Right hindlimb (tissue), 1 donor: ENCODE data around the gene EXOC8.
"Not testable (repeated sequence)": the region's sequence is repeated elsewhere in the genome, so short reads cannot be mapped to it uniquely, and the experiment has no call there.

Source experiments
- DNase-seq: peaks from one replicate; pipeline ENCODE4 v3.0.0-alpha.2; 2018

EXOC8 gene

GRCh38 chr1:231348856-231349255 lies 11.2 kb upstream of the EXOC8 start:
- DNase-seq: not testable (repeated sequence)

GRCh38 chr1:231348442-231348841 lies 10.8 kb upstream of the EXOC8 start:
- DNase-seq: no peak

GRCh38 chr1:231347961-231348360 lies 10.3 kb upstream of the EXOC8 start:
- DNase-seq: no peak

DNA sequence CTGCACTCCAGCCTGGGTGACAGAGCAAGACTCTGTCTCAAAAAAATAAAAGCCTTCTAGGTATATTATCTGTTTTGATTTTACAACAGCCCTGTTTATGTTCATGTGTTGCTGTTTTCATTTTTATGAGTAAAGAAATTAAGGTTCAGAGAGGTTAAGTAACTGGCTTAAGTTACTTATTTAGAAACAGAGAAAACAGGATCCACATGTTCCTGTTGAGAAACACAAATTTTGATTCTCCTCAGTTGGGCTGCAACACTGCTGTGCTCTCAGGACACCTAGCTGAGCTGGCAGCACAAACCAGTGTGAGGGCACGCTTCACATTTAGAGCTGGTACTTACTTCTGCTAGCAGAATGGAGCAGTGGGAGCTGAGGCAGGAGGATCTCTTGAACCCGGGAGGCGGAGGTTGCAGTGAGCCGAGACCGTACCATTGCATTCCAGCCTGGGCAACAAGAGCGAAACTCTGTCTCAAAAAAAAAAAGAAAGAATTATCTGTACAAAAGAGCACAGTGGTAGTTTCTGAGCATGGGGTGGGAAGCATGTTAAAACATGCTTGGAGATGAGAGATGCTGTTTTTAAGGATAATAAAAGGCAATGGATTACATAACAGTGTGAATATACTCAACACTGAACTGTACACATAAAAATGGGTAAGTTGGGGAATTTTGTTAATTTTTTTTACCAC lies 2.8 kb upstream of the EXOC8 start:
- DNase-seq: no peak

- DNase-seq: no peak
These were observed 847 bp upstream of the EXOC8 start, which contains the start of gene SPRTN for GRCh38 chr1:231338270-231339128. SPRTN (plus strand) TSS chr1:231338293; CDS start chr1:231338384, 91 bp downstream.

DNA sequence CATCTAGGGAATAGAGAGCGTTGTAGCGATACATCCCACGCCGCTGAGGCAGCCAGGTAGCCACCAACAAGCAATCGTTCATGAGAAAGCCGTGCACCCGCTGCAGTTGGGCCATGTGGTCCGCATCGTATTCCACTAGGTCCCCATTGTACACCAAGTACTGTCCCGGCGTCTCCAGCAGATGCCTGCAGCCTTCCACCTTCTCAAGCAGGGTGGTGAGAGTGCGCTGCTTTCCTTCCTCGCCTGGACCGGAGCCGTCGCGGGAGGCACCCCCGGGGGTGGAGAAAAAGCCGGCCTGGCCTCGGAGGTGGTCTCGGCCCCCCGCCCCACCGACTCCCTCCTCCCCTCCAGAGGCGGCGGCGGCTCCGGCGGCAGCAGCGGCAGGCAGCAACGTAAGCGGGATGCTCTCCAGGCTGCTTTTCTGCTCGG lies 595 bp downstream of the EXOC8 start:
- DNase-seq: no peak

DNA sequence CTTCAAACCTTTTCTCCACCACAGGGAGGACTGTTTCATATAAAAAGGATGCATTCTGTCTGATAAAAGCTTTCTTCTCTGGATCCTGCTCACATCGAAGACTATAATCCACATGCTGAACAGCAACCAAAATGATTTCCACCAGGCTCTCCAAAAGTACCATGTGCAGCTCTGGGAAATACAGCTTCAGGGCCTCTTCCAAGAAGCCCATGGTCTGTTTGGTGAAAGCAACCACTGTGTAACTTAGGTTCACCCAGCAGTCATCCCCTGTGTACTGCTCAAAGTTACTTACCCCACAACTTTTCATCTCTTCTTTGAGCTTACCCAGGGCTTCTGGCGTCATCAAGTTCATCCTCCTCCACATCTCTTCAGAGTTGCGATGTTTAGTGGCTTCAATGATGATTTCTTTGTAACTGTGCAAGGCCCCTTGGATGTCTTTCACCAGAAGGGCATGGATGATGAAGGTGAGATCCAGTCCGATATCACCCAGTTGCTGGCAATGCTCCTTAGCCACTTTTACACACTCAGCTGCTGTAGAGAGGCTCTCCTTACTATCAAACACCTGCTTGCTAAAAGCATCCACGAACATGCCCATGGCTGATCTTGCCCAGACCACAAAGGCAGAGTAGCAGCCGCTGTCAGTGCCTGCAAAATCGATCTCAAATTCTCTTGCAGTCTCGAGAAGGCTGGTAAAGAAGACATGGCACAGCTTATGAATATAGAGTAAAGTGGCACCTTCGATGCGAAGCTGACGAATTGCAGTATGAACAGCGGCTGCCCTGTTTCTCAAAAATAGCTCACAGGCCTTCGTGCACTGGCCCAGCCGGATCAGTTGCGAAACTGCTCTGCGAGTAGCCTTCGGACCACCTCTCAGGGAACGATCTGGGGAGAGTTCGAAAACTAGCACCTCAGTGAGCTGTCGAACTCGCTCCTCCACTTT lies 1.7 kb downstream of the EXOC8 start:
- DNase-seq: no peak

- no peak for DNase-seq
These were observed 2.7 kb downstream of the EXOC8 start for GRCh38 chr1:231334952-231335351.

- no peak for DNase-seq
These were observed 3.5 kb downstream of the EXOC8 start for GRCh38 chr1:231334079-231334666.

DNA sequence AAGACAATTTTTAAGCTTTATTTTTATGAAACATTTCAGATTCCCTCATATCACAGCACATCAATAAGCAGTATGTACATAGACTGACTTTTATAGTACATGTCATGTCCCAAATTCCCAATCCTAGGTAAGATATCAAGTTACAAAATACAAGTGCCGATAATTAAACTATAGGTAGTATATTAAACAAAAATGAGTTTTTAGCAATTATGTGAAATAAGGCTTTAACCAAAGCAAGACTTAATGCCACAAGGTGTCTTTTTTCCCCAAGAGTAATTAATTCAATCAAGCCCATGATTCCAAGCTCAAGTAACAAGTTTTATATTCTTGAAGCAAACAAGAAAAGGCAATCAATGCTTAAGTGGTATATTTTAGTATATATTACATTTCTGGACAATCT lies 4.9 kb downstream of the EXOC8 start:
- no peak for DNase-seq

DNA sequence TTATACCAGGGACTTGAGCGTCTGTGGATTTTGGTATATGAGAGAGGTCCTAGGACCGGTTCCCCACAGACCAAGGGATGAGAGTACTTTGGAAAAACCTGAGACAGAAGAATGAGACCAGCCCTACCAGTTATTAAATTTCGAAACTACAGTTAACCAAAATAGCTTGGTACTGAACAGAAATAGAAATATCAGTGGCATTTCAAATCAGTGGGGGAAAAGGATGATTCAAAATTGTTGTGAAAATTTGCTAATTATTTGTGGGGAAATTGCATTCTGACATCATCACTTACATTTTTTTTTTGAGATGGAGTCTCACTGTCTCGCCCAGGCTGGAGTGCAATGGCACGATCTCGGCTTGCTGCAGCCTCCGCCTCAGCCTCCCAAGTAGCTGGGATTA lies 8.2 kb downstream of the EXOC8 start:
- no peak for DNase-seq

DNA sequence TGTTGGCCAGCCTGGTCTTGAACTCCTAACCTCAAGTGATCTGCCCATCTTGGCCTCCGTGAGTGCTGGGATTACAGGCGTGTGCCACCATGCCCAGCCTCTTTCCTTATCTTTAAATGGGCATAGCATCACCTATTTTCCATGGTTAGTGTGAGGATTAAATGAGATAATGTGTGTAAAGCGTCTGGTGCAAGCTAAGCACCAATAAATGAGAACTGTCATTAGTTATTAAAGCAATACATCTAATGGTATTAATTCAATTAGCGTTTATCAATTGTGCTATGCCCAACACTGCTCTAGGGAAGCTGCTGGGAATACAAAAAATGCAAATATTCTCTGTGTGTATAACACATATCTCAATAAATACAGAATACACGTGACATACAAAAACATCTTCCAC lies 10.0 kb downstream of the EXOC8 start:
- DNase-seq: no peak

- no peak for DNase-seq
These were observed 11.4 kb downstream of the EXOC8 start for GRCh38 chr1:231326248-231326647.

- DNase-seq: no peak
These were observed 13.0 kb downstream of the EXOC8 start for GRCh38 chr1:231324660-231325059.

GRCh38 chr1:231322880-231323530 lies 14.6 kb downstream of the EXOC8 start:
- no peak for DNase-seq

DNA sequence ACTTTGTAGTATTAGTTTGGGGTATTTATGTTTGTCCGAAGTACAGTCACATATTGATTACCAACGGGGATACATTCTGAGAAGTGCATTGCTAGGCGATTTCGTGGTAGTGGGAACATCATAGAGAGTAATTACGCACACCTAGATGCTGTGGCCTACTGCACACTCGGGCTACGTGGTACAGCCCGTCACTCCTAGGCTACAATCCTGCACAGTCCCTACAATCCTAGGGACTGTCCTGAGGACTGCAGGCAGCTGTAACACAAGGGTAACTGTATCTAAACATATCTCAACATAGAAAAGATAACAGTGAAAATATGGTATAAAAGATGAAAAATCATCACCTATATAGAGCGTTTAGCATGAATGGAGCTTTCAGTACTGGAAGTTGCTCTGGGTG lies 18.6 kb downstream of the EXOC8 start:
- DNase-seq: no peak

DNA sequence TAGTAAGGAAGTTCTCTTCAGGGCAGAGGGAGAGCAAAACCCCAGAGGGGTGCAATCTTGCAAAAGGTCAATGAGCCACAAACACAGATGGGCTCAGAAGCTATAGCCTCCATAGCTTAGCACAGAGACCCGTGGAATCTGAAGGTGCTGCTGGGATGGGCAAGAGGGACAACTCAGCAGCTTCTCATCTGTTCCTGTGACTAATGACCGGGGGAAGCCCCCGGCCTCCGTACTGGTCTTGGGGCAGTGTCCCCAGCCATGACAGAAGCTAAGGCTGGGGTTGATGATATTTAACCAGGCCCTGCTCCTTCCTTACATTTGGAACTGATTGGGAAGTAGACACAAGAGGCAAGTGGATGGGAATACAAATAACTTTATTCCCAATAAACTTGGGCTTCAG lies 19.1 kb downstream of the EXOC8 start:
- no peak for DNase-seq

DNA sequence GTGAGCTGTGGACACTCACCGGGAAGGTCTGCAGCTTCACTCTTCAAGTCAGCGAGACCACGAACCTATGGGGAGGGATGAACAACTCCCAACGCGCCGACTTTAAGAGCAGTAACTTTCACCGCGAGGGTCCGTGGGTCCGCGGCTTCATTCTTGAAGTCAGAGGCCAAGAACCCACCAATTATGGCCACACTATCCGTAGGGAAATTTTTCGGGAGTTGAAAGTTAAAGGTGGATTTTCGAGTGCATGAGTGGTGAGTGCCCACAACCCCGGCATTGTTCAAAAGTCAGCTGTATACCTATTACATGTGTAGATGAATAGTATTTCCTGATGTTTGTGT lies 19.7 kb downstream of the EXOC8 start:
- DNase-seq: no peak

- DNase-seq: no peak
These were observed 20.2 kb downstream of the EXOC8 start for GRCh38 chr1:231317306-231318014.

GRCh38 chr1:231315887-231316286 lies 21.8 kb downstream of the EXOC8 start:
- DNase-seq: no peak

DNA sequence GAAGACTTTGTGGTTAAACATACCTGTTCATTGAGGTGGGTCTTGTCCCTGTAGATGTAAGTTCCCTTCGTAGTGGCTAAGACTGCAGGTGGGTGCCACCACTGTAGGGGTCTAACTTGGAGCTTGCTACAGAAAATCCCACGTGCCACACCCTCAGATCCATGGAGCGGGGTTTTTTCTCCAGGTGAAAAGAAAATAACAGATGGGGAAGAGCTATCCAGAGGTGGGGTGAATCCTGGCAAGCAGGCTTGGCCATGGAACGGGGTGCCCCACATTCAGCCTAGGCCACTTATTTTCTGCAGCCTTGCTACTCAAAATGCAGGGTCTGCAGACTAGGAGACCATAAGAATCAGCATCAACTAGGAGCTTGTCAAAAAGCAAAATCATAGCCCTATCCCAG lies 24.0 kb downstream of the EXOC8 start:
- DNase-seq: no peak

- no peak for DNase-seq
These were observed 25.2 kb downstream of the EXOC8 start for GRCh38 chr1:231312432-231312788.
